ENCODE results near the gene SLC7A6OS. TPM values are rescaled to one million over a fixed set of nuclear protein-coding genes. Genes with fewer than 3 reads are reported as not detected.

Gene SLC7A6OS
- total RNA-seq, 1 experiment from 2014 or later: 14.2 TPM

GRCh38 chr16:68279726-68280558 lies 30.8 kb downstream of the SLC7A6OS start:
- TF ChIP-seq CTCF (conservative IDR thresholded peaks at IDR 0.05): no peak
- TF ChIP-seq EZH2 (IDR thresholded peaks at IDR 0.05; ENCODE audit: low read depth): no peak
- H3K4me2 ChIP-seq: no peak overlapping the region
- H3K9me3 ChIP-seq (ENCODE audit: insufficient read depth, low read depth): no peaks in the 10 kb centered on the region
- intact Hi-C loops (cut with micrococcal nuclease; ENCODE audit: unreplicated experiment): no loop called here
- no TSS peak for BruUV-seq (replicated peaks)
- H3K4me3 ChIP-seq: no peak overlapping the region
- no peaks in the 10 kb centered on the region for H3K9me2 ChIP-seq (ENCODE audit: insufficient read depth)
- H4K20me1 ChIP-seq (ENCODE audit: insufficient read depth): peaks cover 17% of the 10 kb centered on the region
- peaks cover 5% of the 10 kb centered on the region; the same call in 1 of the 2 replicates for H3F3A ChIP-seq (ENCODE audit: insufficient read depth, low read depth)
- POLR2A ChIA-PET (ENCODE audit: unreplicated experiment): no interaction called here
- no peaks in the 10 kb centered on the region for H3K36me3 ChIP-seq (ENCODE audit: low read depth)
- CTCF ChIA-PET: interaction anchor here (0.6 kb wide), 1 partner anchor 49 kb away, joined by 7 read pairs; no protein-coding TSS in a partner anchor
- H2AFZ ChIP-seq: no peak overlapping the region
- no peaks in the 10 kb centered on the region for H3K27me3 ChIP-seq (ENCODE audit: insufficient read depth, low read depth)
- no peak overlapping the region for H3K27ac ChIP-seq
- no peaks in the 10 kb centered on the region for H3K79me2 ChIP-seq (ENCODE audit: low read depth)
- no peak for DNase-seq
- H3K4me1 ChIP-seq (replicated peaks; ENCODE audit: insufficient read depth): no peaks in the 10 kb centered on the region

GRCh38 chr16:68276223-68276622 lies 34.5 kb downstream of the SLC7A6OS start:
- intact Hi-C loops (cut with micrococcal nuclease; ENCODE audit: unreplicated experiment): no loop called here
- H3K4me1 ChIP-seq (replicated peaks; ENCODE audit: insufficient read depth): peaks cover 7% of the 10 kb centered on the region
- H2AFZ ChIP-seq: no peak overlapping the region
- H3K79me2 ChIP-seq (ENCODE audit: low read depth): peaks cover 22% of the 10 kb centered on the region
- POLR2A ChIA-PET (ENCODE audit: unreplicated experiment): no interaction called here
- TF ChIP-seq EZH2 (IDR thresholded peaks at IDR 0.05; ENCODE audit: low read depth) (no peak), CTCF (conservative IDR thresholded peaks at IDR 0.05) (no peak)
- no peak overlapping the region for H3K4me3 ChIP-seq
- no peaks in the 10 kb centered on the region for H3K9me3 ChIP-seq (ENCODE audit: insufficient read depth, low read depth)
- H3F3A ChIP-seq (ENCODE audit: insufficient read depth, low read depth): peaks cover 8% of the 10 kb centered on the region; the same call in 1 of the 2 replicates
- no peaks in the 10 kb centered on the region for H3K27me3 ChIP-seq (ENCODE audit: insufficient read depth, low read depth)
- H3K4me2 ChIP-seq: no peak overlapping the region
- no TSS peak for BruUV-seq (replicated peaks)
- H3K27ac ChIP-seq: no peak overlapping the region
- no peaks in the 10 kb centered on the region for H3K9me2 ChIP-seq (ENCODE audit: insufficient read depth)
- peaks cover 28% of the 10 kb centered on the region for H4K20me1 ChIP-seq (ENCODE audit: insufficient read depth)
- no peak for DNase-seq
- CTCF ChIA-PET: no interaction called here
- H3K36me3 ChIP-seq (ENCODE audit: low read depth): no peaks in the 10 kb centered on the region

GRCh38 chr16:68275611-68276191 lies 35.0 kb downstream of the SLC7A6OS start:
- Histone ChIP-seq H3K27ac (no peak overlapping the region), H3K36me3 (ENCODE audit: low read depth) (no peaks in the 10 kb centered on the region), H3K79me2 (ENCODE audit: low read depth) (peaks cover 27% of the 10 kb centered on the region), H3K9me3 (ENCODE audit: insufficient read depth, low read depth) (no peaks in the 10 kb centered on the region), H3K4me2 (no peak overlapping the region), H3F3A (ENCODE audit: insufficient read depth, low read depth) (peaks cover 13% of the 10 kb centered on the region; the same call in 1 of the 2 replicates), H2AFZ (no peak overlapping the region), H3K4me3 (no peak overlapping the region), H3K9me2 (ENCODE audit: insufficient read depth) (no peaks in the 10 kb centered on the region), H3K27me3 (ENCODE audit: insufficient read depth, low read depth) (no peaks in the 10 kb centered on the region), H4K20me1 (ENCODE audit: insufficient read depth) (peaks cover 28% of the 10 kb centered on the region), H3K4me1 (replicated peaks; ENCODE audit: insufficient read depth) (peaks cover 11% of the 10 kb centered on the region)
- POLR2A ChIA-PET (ENCODE audit: unreplicated experiment): no interaction called here
- CTCF ChIA-PET: interaction anchor here (0.8 kb wide), 1 partner anchor 50 kb away, joined by 4 read pairs; no protein-coding TSS in a partner anchor
- intact Hi-C loops (cut with micrococcal nuclease; ENCODE audit: unreplicated experiment): no loop called here
- DNase-seq: no peak
- TF ChIP-seq EZH2 (IDR thresholded peaks at IDR 0.05; ENCODE audit: low read depth) (no peak), CTCF (conservative IDR thresholded peaks at IDR 0.05) (no peak)
- BruUV-seq (replicated peaks): no TSS peak
